IPS-20b (cell line): Measurements from ENCODE around the gene PLEKHM1.
"Not testable (repeated sequence)": the region's sequence is repeated elsewhere in the genome, so short reads cannot be mapped to it uniquely, and the experiment has no call there.

ENCODE experiments used
- H3K27ac ChIP-seq: one replicate; pipeline ENCODE4 v1.5.1; 2013; ENCODE audit warnings: low read length
- H3K27me3 ChIP-seq: 2 replicates; pipeline ENCODE4 v1.6.1; 2013; ENCODE audit warnings: mild to moderate bottlenecking, low read length, inconsistent platforms; ENCODE audit not compliant: insufficient read depth
- H3K36me3 ChIP-seq: 2 replicates; pipeline ENCODE4 v1.6.1; 2013; ENCODE audit warnings: low read depth, mild to moderate bottlenecking, inconsistent platforms, low read length, moderate library complexity; ENCODE audit not compliant: insufficient read depth
- H3K4me1 ChIP-seq: 2 replicates; pipeline ENCODE4 v1.6.1; 2013; ENCODE audit warnings: mild to moderate bottlenecking, control low read depth, inconsistent platforms, low read length, moderate library complexity; ENCODE audit not compliant: insufficient read depth
- H3K4me3 ChIP-seq: 2 replicates; pipeline ENCODE4 v1.5.1; 2013; ENCODE audit warnings: mild to moderate bottlenecking, low read length, inconsistent platforms
- H3K9ac ChIP-seq: 2 replicates; pipeline ENCODE4 v1.6.1; 2013; ENCODE audit warnings: low read depth, mild to moderate bottlenecking, inconsistent platforms, low read length, moderate library complexity
- H3K9me3 ChIP-seq: 2 replicates; pipeline ENCODE4 v1.6.1; 2013; ENCODE audit warnings: mild to moderate bottlenecking, low read depth, low read length, inconsistent platforms; ENCODE audit not compliant: insufficient read depth

The PLEKHM1 gene

DNA sequence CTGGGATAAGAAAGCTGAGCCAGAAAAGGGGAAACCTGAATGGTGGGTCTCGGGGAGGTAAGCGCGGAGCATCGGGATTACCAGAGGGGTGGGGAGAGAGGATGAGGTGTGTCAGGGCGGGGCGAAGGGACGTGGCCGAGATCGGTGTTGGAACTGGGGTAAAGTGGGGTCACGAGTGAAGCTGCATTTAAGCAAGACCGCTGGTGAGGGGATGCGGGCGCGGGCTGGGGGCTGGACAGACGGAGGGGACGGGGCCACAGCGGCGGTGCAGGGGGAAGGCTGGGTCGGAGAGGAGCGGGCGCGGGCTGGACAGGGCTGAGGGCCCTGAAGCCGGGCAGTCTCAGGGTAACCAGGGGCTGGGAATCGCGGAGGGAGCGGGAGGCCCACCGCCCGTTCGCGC, 323 bp downstream of the PLEKHM1 start:
- not testable (repeated sequence) for H3K27me3 ChIP-seq, H3K9me3 ChIP-seq, H3K27ac ChIP-seq, H3K4me1 ChIP-seq, H3K36me3 ChIP-seq
- H3K9ac ChIP-seq: peak overlapping the region; percentile 41; the same call in 1 of the 2 replicates
- H3K4me3 ChIP-seq: peak overlapping the region; percentile 65

DNA sequence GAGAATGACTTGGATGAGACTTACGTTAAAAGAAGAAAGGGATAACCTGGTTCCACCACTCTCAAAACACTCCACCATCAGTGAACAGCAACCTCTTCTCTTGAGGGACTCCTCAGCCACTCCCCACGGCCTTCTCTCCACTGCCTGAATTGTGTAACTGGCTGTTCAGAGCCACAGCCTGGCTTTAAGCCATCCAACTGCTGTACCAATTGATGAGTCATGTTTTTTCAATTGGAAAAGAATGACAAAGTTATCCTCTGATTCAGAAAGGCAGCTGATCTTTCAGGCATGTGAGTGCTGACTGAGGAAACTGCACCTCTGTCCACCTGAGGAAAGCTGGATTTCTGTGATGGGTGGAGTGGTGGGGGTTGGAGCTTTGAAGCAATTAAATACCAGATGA, 2.8 kb downstream of the PLEKHM1 start:
- not testable (repeated sequence) for H3K36me3 ChIP-seq, H3K4me3 ChIP-seq, H3K9me3 ChIP-seq, H3K27ac ChIP-seq, H3K9ac ChIP-seq, H3K27me3 ChIP-seq, H3K4me1 ChIP-seq

DNA sequence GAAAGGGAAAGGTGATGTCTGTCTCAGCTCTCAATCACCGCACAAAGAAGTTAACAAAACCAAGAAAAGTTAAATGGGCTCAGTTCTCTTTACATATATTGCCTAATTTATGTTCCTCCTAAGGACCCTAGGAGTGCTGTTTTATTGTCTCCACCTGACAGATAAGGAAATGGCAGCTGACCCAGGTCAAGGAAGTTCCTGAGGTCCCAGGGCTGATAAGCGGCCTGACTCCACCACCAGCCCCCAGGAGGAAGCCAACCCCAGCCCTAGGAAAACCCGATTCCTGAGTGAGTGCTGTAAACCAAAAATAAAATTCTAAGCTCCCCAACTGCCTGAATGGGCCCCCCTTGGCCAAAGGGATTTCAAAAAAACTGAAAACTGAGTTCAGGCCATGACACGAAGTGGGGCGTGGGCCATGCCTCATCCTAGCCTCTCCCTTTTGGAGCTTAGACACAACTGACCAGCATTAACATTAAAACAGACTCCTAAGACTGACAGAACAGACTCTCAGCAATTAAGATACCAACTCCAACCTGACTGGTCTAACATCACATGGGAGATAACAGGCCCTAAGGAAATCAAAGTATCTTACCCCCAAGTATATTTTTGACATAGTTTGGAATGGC, 6.8 kb downstream of the PLEKHM1 start:
- not testable (repeated sequence) for H3K36me3 ChIP-seq, H3K27ac ChIP-seq, H3K9ac ChIP-seq

DNA sequence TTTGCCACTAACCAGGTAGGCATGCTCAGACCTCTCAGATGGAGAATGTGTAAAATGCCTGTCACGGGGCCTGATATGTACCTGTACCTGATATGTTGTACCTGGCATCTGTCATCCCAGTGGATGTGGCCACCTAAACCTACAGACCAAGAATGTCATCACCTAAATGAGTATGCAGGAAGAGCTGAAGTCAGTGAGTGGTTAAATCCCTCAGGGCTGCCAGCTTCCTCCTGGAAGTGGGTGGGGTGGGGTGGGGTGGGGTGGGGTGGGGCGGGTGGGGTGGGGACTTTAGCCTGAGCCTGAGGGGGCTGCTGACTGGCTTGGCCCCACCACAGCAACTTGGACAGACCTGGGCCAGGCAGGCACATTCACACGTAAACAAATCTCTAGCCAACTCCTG, 7.3 kb downstream of the PLEKHM1 start:
- not testable (repeated sequence) for H3K4me3 ChIP-seq, H3K36me3 ChIP-seq, H3K9ac ChIP-seq, H3K9me3 ChIP-seq, H3K27me3 ChIP-seq, H3K27ac ChIP-seq, H3K4me1 ChIP-seq

More for the DNA sequence above, 6.8 kb downstream of the PLEKHM1 start:
- not testable (repeated sequence) for H3K4me3 ChIP-seq, H3K4me1 ChIP-seq, H3K9me3 ChIP-seq, H3K27me3 ChIP-seq

DNA sequence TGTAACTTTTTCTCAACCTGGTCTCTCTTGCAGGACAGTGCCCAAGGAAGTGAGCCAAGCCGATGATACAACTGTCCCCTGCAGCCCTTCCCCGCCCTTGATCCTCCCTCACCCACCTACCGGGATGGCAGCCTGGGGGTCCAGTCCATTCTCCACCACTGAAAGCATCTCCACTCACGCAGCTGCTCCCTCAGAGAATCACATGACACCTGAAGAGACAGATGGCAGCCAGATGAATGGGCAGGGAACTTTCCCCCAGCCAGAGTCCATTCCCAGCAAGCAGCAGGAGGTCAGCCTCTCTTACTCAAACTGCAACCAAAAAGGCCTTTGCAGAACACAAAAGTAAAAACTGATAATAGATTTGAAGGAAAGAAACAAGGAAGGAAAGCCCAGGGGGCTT, 8.2 kb downstream of the PLEKHM1 start:
- not testable (repeated sequence) for H3K27ac ChIP-seq, H3K9me3 ChIP-seq, H3K27me3 ChIP-seq, H3K4me3 ChIP-seq, H3K4me1 ChIP-seq, H3K36me3 ChIP-seq, H3K9ac ChIP-seq

DNA sequence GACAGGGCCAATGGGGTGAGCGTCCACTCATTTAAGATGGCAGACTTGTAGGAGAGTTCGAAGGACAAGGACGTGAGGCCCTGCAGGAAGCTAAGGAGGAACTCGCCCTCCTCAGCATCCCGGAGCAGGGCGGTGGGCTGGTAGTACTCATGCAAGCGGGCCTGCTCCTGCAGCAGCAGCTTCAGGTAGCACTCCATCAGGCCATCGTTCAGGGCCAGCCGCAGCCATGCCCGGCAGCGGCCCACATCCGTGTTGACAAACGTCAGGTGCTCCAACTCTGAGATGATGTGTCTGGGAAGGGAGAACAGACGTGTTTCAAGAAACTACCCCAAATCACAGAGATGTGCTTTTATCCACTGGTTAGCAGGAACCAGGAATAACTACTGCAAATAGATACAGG, 15.1 kb downstream of the PLEKHM1 start:
- H3K9me3 ChIP-seq, H3K36me3 ChIP-seq, H3K27me3 ChIP-seq, H3K4me1 ChIP-seq, H3K9ac ChIP-seq, H3K27ac ChIP-seq, H3K4me3 ChIP-seq: not testable (repeated sequence)

DNA sequence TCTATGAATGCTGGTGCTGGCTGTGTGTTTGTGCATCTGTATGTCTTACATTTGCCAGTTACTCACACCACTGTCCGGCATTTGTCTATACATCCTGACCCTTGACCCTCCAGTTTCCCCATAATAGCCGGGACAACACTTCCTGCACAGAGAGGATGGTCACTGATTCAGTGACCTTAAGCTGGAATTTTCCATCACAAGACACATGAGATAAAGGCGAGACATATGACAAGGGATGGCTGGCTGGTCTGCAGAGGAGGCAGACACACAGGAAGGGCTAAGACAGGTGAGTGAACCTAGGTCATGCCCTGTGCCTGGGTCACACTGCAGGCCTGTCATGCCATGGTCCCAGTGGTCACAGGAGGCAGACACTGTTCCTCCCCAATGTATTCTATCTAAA, 18.3 kb downstream of the PLEKHM1 start:
- H3K27ac ChIP-seq, H3K36me3 ChIP-seq, H3K9me3 ChIP-seq, H3K4me1 ChIP-seq, H3K27me3 ChIP-seq, H3K4me3 ChIP-seq, H3K9ac ChIP-seq: not testable (repeated sequence)

DNA sequence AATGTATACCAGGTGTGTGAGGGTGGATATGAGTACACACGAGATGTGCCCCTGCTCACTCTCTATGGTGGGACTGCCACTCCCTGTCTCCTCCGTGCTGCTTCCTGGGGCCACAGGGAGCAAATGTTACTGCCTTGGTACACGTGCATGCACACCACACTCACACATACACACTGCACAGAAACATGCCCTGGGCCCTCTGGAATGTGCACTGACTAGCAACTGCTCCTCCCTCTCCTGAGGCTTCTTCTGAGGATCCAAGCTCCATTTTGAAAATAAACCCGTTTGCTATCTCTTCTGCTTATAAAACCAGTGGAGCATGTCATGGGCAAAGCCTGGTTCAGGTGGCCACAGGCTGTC, 21.3 kb downstream of the PLEKHM1 start:
- not testable (repeated sequence) for H3K27ac ChIP-seq, H3K27me3 ChIP-seq, H3K36me3 ChIP-seq, H3K4me3 ChIP-seq, H3K4me1 ChIP-seq, H3K9me3 ChIP-seq, H3K9ac ChIP-seq

DNA sequence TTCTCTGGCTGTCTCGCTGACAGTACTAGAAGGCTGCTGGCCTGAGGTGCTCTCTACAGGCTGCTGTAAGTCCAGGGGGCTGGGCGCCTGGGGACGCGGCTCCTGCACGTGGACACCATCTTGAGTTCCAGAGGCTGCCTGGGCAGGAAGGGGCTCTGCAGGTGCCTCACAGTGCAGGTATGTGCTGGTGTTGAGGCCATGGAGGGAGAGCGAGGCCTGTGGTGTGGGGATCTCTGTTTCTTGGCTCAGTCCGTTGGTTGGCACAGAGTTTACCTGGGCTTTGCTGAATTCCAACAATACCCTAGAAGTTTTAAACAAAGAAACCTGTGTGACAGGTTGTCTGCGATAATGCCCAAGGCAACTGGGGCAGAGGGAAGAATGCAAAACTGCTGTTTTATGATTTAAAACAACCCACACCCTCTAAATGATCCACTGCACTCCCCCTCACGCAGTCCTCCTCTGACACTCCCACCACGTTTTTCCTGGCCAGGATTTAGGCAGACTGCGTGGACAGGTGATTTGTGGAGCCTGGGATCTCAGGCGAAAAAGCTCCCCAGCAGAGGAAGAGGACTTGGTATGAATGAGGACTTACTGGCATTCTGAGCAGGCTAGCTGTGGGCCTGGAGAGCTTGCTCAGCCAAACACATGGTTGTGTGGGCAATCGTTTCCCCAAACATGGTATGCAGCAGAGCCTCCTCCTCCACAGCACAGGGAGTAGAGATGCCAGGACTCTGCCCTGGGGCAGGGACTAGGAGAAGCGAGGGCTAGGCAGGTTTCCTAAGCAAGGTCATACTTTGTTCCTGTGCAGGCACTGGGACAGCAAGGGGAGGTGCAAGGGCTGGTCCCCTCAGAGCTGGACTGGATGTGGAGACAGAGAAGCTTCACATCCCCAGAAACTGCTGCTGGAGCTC, 22.0 kb downstream of the PLEKHM1 start:
- not testable (repeated sequence) for H3K27me3 ChIP-seq, H3K4me1 ChIP-seq, H3K36me3 ChIP-seq, H3K9me3 ChIP-seq, H3K4me3 ChIP-seq, H3K27ac ChIP-seq, H3K9ac ChIP-seq

DNA sequence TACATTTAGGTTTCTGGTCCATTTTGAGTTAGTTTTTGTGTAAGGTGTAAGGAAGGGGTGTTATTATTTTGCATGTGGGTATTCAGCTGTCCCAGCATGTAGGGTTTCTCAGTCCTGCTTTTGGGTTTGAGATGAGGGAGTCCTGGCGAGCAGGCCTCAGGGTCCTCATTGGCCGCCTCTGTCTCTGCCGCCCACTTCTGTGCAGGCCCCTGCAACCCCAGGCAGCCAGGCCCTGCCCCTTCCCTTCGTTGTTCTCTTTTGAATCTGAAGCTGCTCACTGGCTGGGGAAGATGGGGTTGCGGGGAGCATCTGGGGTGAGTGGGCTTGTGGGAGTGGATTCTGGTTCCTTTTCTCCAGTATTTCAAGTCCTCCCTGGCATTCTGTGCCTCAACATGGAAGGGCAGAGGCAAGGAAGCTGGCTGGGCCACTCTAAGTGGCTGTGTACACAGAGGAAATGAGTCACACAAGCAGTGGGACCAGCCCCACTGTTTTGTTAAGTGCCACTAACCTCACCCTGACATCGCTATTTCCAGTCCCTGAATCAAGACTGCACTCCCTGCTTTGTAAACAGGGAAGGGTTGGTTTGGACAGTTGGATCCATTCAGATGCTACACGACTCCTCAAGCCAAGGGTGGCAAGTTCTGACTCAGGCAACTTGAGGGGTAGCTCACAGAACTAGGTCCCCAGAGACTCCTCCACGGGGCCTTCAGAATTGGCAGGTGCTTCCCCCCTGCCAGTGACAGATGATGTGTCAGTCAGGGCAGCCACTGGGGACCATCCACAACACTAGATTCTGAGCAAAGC, 28.8 kb downstream of the PLEKHM1 start:
- not testable (repeated sequence) for H3K27me3 ChIP-seq, H3K4me1 ChIP-seq, H3K4me3 ChIP-seq, H3K9me3 ChIP-seq, H3K9ac ChIP-seq, H3K36me3 ChIP-seq, H3K27ac ChIP-seq

DNA sequence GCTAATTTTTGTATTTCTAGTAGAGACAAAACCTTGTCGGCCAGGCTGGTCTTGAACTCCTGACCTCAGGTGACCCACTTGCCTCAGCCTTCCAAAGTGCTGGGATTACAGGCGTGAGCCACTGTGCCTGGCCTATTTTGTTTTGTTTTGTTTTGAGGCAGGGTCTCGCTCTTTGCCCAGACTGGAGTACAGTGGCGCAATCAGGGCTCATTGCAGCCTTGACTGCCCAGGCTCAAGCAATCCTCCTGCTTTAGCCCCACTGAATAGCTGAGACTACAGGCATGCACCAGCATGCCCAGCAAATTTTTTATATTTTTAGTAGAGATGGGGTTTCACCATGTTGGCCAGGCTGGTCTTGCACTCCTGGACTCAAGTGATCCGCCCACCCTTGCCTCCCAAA, 30.1 kb downstream of the PLEKHM1 start:
- H3K4me1 ChIP-seq, H3K9me3 ChIP-seq, H3K27me3 ChIP-seq, H3K4me3 ChIP-seq, H3K27ac ChIP-seq, H3K9ac ChIP-seq, H3K36me3 ChIP-seq: not testable (repeated sequence)

DNA sequence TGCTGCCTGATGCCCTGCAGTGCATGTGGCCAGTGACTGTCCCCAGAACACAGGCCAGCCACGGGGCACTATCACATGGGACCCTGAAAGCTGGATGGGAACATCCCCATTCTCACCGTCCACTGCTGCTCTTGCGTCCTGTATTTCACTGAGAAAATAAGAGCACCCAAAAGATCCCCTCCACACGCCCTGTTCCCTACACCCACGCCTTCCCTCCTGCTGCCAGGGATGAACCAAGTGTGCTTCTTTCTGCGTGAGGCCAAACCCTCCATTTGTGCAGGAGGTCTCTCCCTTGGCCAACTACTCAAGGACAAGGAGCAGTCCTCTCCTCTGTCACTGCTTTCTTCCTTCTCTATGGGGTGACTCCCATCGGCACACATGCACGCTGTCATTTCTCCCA, 36.2 kb downstream of the PLEKHM1 start:
- H3K9ac ChIP-seq, H3K27ac ChIP-seq: not testable (repeated sequence)

More for the DNA sequence above, 36.2 kb downstream of the PLEKHM1 start:
- H3K4me3 ChIP-seq, H3K9me3 ChIP-seq, H3K4me1 ChIP-seq, H3K36me3 ChIP-seq, H3K27me3 ChIP-seq: not testable (repeated sequence)
